Trophoblast cell (in vitro differentiated cells and primary cell): ENCODE results near the gene ZNF366.

Experiments used
- DNase-seq, 2 donors: peaks; one replicate each; pipeline ENCODE4 v3.0.0-alpha.2; 2016
- H2AFZ ChIP-seq: 2 replicates; pipeline ENCODE4 v1.6.1; 2013; ENCODE audit warnings: low read length, moderate library complexity, mild to moderate bottlenecking; ENCODE audit not compliant: insufficient read depth, poor library complexity
- H2AK5ac ChIP-seq: 2 replicates; pipeline ENCODE4 v1.6.1; 2013; ENCODE audit warnings: mild to moderate bottlenecking, low read length
- H2BK120ac ChIP-seq: 2 replicates; pipeline ENCODE4 v1.6.1; 2013; ENCODE audit warnings: low read length, mild to moderate bottlenecking, moderate library complexity; ENCODE audit not compliant: insufficient read depth, poor library complexity
- H2BK12ac ChIP-seq: 2 replicates; pipeline ENCODE4 v1.6.1; 2013; ENCODE audit warnings: mild to moderate bottlenecking, low read length, moderate library complexity
- H2BK5ac ChIP-seq: 2 replicates; pipeline ENCODE4 v1.6.1; 2013; ENCODE audit warnings: low read length, low read depth, moderate library complexity, mild to moderate bottlenecking; ENCODE audit not compliant: poor library complexity
- H3K14ac ChIP-seq: 2 replicates; pipeline ENCODE4 v1.6.1; 2013; ENCODE audit warnings: mild to moderate bottlenecking, low read length
- H3K18ac ChIP-seq: 2 replicates; pipeline ENCODE4 v1.6.1; 2013; ENCODE audit warnings: mild to moderate bottlenecking, low read length
- H3K23ac ChIP-seq: 2 replicates; pipeline ENCODE4 v1.6.1; 2013; ENCODE audit warnings: low read length
- H3K27ac ChIP-seq: 2 replicates; pipeline ENCODE4 v1.5.1; 2013; ENCODE audit warnings: low read depth, mild to moderate bottlenecking, inconsistent platforms, low read length, moderate library complexity
- H3K27me3 ChIP-seq: 2 replicates; pipeline ENCODE4 v1.6.1; 2013; ENCODE audit warnings: inconsistent platforms, mild to moderate bottlenecking, low read length, moderate library complexity; ENCODE audit not compliant: insufficient read depth
- H3K36me3 ChIP-seq, 2 experiments: 1 replicate in 1 of 2; 2 replicates in 1 of 2; pipeline ENCODE4 v1.6.1; 2013; ENCODE audit warnings: low read length in 2 of 2, mild to moderate bottlenecking in 2 of 2, moderate library complexity in 1 of 2; ENCODE audit not compliant: insufficient read depth in 2 of 2, control insufficient read depth in 1 of 2
- H3K4ac ChIP-seq: 2 replicates; pipeline ENCODE4 v1.6.1; 2013; ENCODE audit warnings: low read depth, mild to moderate bottlenecking, low read length, moderate library complexity
- H3K4me1 ChIP-seq, 2 experiments: 1 replicate in 1 of 2; 2 replicates in 1 of 2; pipeline ENCODE4 v1.6.1; 2013; ENCODE audit warnings: low read length in 2 of 2, mild to moderate bottlenecking in 2 of 2, moderate library complexity in 1 of 2; ENCODE audit not compliant: insufficient read depth in 2 of 2, control insufficient read depth in 1 of 2
- H3K4me2 ChIP-seq: 2 replicates; pipeline ENCODE4 v1.6.1; 2013; ENCODE audit warnings: inconsistent platforms, mild to moderate bottlenecking, low read length, moderate library complexity
- H3K4me3 ChIP-seq: 2 replicates; pipeline ENCODE4 v1.5.1; 2013; ENCODE audit warnings: mild to moderate bottlenecking, low read depth, low read length, inconsistent platforms
- H3K79me1 ChIP-seq: one replicate; pipeline ENCODE4 v1.6.1; 2013; ENCODE audit warnings: low read length
- H3K79me2 ChIP-seq: 2 replicates; pipeline ENCODE4 v1.6.1; 2013; ENCODE audit warnings: low read length, mild to moderate bottlenecking; ENCODE audit not compliant: control insufficient read depth, insufficient read depth, poor library complexity
- H3K9ac ChIP-seq: 2 replicates; pipeline ENCODE4 v1.6.1; 2013; ENCODE audit warnings: mild to moderate bottlenecking, low read length
- H3K9me3 ChIP-seq: 2 replicates; pipeline ENCODE4 v1.6.1; 2013; ENCODE audit warnings: low read depth, mild to moderate bottlenecking, control low read depth, inconsistent platforms, low read length; ENCODE audit not compliant: insufficient read depth
- H4K12ac ChIP-seq: 2 replicates; pipeline ENCODE4 v1.6.1; 2013; ENCODE audit warnings: low read depth, mild to moderate bottlenecking, low read length, moderate library complexity
- H4K8ac ChIP-seq: 2 replicates; pipeline ENCODE4 v1.6.1; 2013; ENCODE audit warnings: low read depth, mild to moderate bottlenecking, low read length, moderate library complexity
- H4K91ac ChIP-seq: one replicate; pipeline ENCODE4 v1.6.1; 2013; ENCODE audit warnings: low read depth, mild to moderate bottlenecking, low read length, moderate library complexity
- WGBS: extraction: QIAGEN DNeasy Blood & Tissue Kit; methylation state at CpG from one replicate; pipeline ENCODE4 v1.1.7; 2013; ENCODE audit warnings: missing lambda C conversion rate; ENCODE audit not compliant: insufficient read length, insufficient coverage; ENCODE audit errors: extremely low coverage; 5-methylcytosine and 5-hydroxymethylcytosine counted together

Gene ZNF366

DNA sequence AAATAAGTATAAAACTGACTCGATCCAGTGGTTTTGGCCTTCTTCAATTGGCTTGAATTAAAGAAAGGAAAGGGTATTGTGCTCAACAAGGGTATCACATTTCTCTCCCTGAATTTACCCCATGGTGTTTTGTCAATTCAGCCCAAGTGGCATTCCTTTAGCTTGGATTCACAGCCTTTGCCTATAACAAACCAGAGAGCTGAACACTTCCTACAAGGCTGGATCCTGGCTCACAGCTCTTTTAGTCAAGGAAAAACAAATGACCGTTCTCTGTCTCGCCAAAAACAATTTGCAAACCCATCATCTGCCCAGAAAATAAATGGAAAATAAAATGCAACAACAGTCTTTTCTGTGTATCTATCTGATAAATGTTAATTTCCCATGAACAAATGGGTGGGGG, 5.7 kb downstream of the ZNF366 start:
- Histone ChIP-seq H3K4ac (no peak overlapping the region), H3K36me3 (no peaks in the 10 kb centered on the region), H3K9ac (no peak overlapping the region), H2BK12ac (no peak overlapping the region), H3K18ac (no peak overlapping the region), H3K27me3 (no peaks in the 10 kb centered on the region), H4K91ac (peak overlapping the region; percentile 35), H2AK5ac (no peak overlapping the region), H2BK120ac (peak overlapping the region; percentile 44), H3K23ac (no peak overlapping the region), H3K14ac (no peak overlapping the region), H3K79me1 (peaks cover 15% of the 10 kb centered on the region), H3K4me3 (no peak overlapping the region), H4K8ac (no peak overlapping the region), H2BK5ac (no peak overlapping the region), H3K9me3 (no peaks in the 10 kb centered on the region), H3K4me1 (peaks cover 7 to 9% of the 10 kb centered on the region in 2 experiments), H4K12ac (no peak overlapping the region), H3K79me2 (no peaks in the 10 kb centered on the region), H2AFZ (no peak overlapping the region), H3K4me2 (no peak overlapping the region), H3K27ac (no peak overlapping the region)
- DNase-seq, result no peak
- no CpG with 5 or more reads among the region's 3 CpGs for WGBS

DNA sequence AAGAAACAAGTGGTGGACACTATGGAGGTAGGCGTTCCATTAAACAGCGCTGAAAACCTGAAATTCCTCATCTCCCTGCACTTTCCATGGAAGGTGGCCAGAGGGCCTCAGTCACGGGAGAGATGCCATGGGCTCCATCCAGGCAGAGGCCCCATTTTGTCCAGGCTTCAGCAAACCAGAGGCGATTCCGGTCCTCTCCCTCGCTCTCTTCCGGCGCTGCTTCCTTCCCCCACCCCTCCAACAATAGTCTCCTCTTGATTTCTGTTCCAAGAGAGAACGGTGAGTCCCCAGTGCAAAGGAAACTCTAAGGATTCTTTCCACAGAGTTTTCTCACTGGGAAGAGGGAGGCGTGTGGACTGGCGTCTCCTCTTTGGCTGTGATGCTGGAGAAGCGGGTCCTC, 7.5 kb downstream of the ZNF366 start:
- Histone ChIP-seq H4K91ac (peak overlapping the region; percentile 70), H3K79me2 (no peaks in the 10 kb centered on the region), H3K27me3 (no peaks in the 10 kb centered on the region), H2AFZ (no peak overlapping the region), H2AK5ac (peak overlapping the region; percentile 62), H3K36me3 (no peaks in the 10 kb centered on the region), H3K14ac (peak overlapping the region; percentile 86), H3K27ac (no peak overlapping the region), H3K4me1 (peaks cover 7 to 9% of the 10 kb centered on the region in 2 experiments), H2BK12ac (peak overlapping the region; percentile 89), H4K12ac (no peak overlapping the region), H3K9me3 (no peaks in the 10 kb centered on the region), H3K4me3 (no peak overlapping the region), H4K8ac (peak overlapping the region; percentile 70), H3K4ac (no peak overlapping the region), H3K79me1 (peaks cover 13% of the 10 kb centered on the region), H2BK120ac (peak overlapping the region; percentile 81), H3K4me2 (no peak overlapping the region), H3K18ac (no peak overlapping the region), H3K23ac (no peak overlapping the region), H3K9ac (no peak overlapping the region), H2BK5ac (peak overlapping the region; percentile 23)
- DNase-seq, result peak in 1 of 2 donors; percentile 51
- WGBS, result no CpG with 5 or more reads among the region's 12 CpGs

DNA sequence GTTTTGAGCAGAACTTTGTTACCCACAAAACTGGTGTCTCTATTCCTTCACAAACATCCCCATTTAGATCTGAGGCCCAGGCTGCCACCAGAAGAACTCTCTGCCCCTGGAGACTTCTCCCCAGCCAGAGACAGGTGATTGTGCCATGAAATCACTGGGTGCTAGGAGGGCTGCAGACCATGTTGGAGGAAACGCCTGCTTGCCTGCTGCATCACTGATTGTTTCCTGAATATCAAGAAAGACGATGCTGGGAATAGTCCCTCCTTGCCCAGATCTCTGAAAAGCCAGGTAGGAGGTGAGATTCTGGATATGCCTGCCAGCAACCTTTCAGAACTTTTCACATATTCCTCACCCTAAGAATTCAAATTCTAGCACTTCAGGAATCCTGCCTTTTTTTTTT, 8.1 kb downstream of the ZNF366 start:
- no peak overlapping the region for H4K12ac ChIP-seq

DNA sequence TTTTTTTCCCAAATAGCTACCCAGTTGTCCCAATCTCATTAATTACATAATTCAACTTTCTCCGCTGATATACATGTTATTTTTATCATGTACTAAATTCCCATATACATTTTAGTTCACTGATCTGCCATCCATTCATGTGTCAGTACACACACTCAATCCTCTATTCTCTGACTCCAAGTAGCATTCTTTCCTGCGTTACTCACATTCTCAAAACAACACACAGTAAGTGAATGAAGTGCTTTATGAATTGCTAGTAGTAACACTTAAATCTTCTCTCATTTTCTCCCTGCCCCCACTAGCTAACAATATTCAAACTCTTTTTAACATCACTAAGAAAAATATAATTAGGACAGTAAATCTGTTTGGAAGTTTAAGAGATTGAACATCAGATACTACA, 8.9 kb downstream of the ZNF366 start:
- H3K79me1 ChIP-seq, result peaks cover 4% of the 10 kb centered on the region
- H3K14ac ChIP-seq, result no peak overlapping the region
- H3K4me1 ChIP-seq, result peaks cover 2 to 3% of the 10 kb centered on the region in 2 experiments
- no peak overlapping the region for H4K91ac ChIP-seq
- H4K12ac ChIP-seq, result no peak overlapping the region
- no peak overlapping the region for H3K9ac ChIP-seq
- no peak overlapping the region for H3K23ac ChIP-seq
- H4K8ac ChIP-seq, result no peak overlapping the region
- no peaks in the 10 kb centered on the region for H3K79me2 ChIP-seq
- no peak overlapping the region for H2AK5ac ChIP-seq
- H3K27me3 ChIP-seq, result no peaks in the 10 kb centered on the region
- H3K36me3 ChIP-seq, result no peaks in the 10 kb centered on the region
- H2BK5ac ChIP-seq, result no peak overlapping the region
- H3K4ac ChIP-seq, result no peak overlapping the region
- H3K4me3 ChIP-seq, result no peak overlapping the region
- H2BK120ac ChIP-seq, result no peak overlapping the region
- DNase-seq, result peak in 1 of 2 donors; percentile 45
- H2AFZ ChIP-seq, result no peak overlapping the region
- no peak overlapping the region for H3K27ac ChIP-seq
- H2BK12ac ChIP-seq, result no peak overlapping the region
- no CpG with 5 or more reads among the region's 2 CpGs for WGBS
- H3K9me3 ChIP-seq, result no peaks in the 10 kb centered on the region
- no peak overlapping the region for H3K4me2 ChIP-seq
- H3K18ac ChIP-seq, result no peak overlapping the region

More for the DNA sequence above, 8.1 kb downstream of the ZNF366 start:
- Histone ChIP-seq H3K36me3 (no peaks in the 10 kb centered on the region), H3K79me2 (no peaks in the 10 kb centered on the region), H3K18ac (no peak overlapping the region), H4K8ac (no peak overlapping the region), H2BK120ac (no peak overlapping the region), H4K91ac (peak overlapping the region; percentile 15), H3K14ac (no peak overlapping the region), H3K4ac (no peak overlapping the region), H2BK5ac (no peak overlapping the region), H3K23ac (no peak overlapping the region), H2AFZ (no peak overlapping the region), H3K79me1 (peaks cover 10% of the 10 kb centered on the region), H3K9me3 (no peaks in the 10 kb centered on the region), H3K4me3 (no peak overlapping the region), H3K9ac (no peak overlapping the region), H3K4me1 (peaks cover 6 to 7% of the 10 kb centered on the region in 2 experiments), H3K27me3 (no peaks in the 10 kb centered on the region), H2AK5ac (no peak overlapping the region), H2BK12ac (peak overlapping the region; percentile 41), H3K4me2 (no peak overlapping the region), H3K27ac (no peak overlapping the region)
- WGBS, result no CpG with 5 or more reads among the region's 2 CpGs
- no peak for DNase-seq
